Common myeloid progenitor, CD34-positive (primary cell): ENCODE data around the gene SYNPO2L.

ENCODE experiments used
- CTCF ChIA-PET: fragments of 350-600 bp; sonication (Branson Sonifier 250); formaldehyde crosslinking; loops from one replicate; lab custom pipeline; 2021; ENCODE audit warnings: antibody characterized with exemption; lab: Charles Lee
- POLR2A ChIA-PET: fragments of 350-600 bp; sonication (Branson Sonifier 250); formaldehyde crosslinking; loops from one replicate; lab custom pipeline; 2021; ENCODE audit warnings: antibody characterized with exemption; lab: Charles Lee
- DNase-seq, 3 donors: peaks; one replicate each; pipeline versions ENCODE4 v3.0.0 to v3.0.0-alpha.2; 2013
- H3K27ac ChIP-seq, 2 experiments: 1 replicate in 1 of 2; 2 replicates in 1 of 2; pipeline ENCODE4 v1.7.0; 2013; ENCODE audit warnings: inconsistent platforms in 2 of 2, low read length in 2 of 2, mild to moderate bottlenecking in 2 of 2, low read depth in 1 of 2, moderate library complexity in 1 of 2; ENCODE audit not compliant: severe bottlenecking in 2 of 2, insufficient read depth in 1 of 2, poor library complexity in 1 of 2
- H3K27me3 ChIP-seq, 5 experiments: replicated peaks in 2 of 5; 1 replicate in 3 of 5; 2 replicates in 2 of 5; pipeline versions ENCODE4 v1.6.1 to v1.7.0; 2013; ENCODE audit warnings: low read length in 4 of 5, mild to moderate bottlenecking in 2 of 5, moderate library complexity in 2 of 5, inconsistent platforms in 1 of 5; ENCODE audit not compliant: insufficient read depth in 5 of 5, control insufficient read depth in 4 of 5
- H3K36me3 ChIP-seq, 4 experiments: 1 replicate in 2 of 4; 2 replicates in 2 of 4; pipeline versions ENCODE4 v1.6.1 to v1.7.0; 2013; ENCODE audit warnings: low read length in 3 of 4, control low read depth in 1 of 4, mild to moderate bottlenecking in 1 of 4; ENCODE audit not compliant: control insufficient read depth in 4 of 4, insufficient read depth in 4 of 4
- H3K4me1 ChIP-seq, 4 experiments: 1 replicate in 3 of 4; 2 replicates in 1 of 4; pipeline versions ENCODE4 v1.6.1 to v1.7.1; 2013; ENCODE audit warnings: low read length in 3 of 4, mild to moderate bottlenecking in 3 of 4, control low read depth in 1 of 4, inconsistent platforms in 1 of 4, moderate library complexity in 1 of 4; ENCODE audit not compliant: control insufficient read depth in 4 of 4, insufficient read depth in 4 of 4; ENCODE audit errors: control extremely low read depth in 1 of 4
- H3K4me3 ChIP-seq, 7 experiments: 1 replicate in 4 of 7; 2 replicates in 3 of 7; pipeline versions ENCODE4 v1.5.1 to v1.7.0; 2013; ENCODE audit warnings: mild to moderate bottlenecking in 7 of 7, low read length in 6 of 7, moderate library complexity in 6 of 7, inconsistent platforms in 2 of 7, low read depth in 2 of 7, control low read depth in 1 of 7; ENCODE audit not compliant: insufficient read depth in 4 of 7, control insufficient read depth in 1 of 7; ENCODE audit errors: extremely low read depth in 1 of 7
- H3K9me3 ChIP-seq, 5 experiments: 1 replicate in 4 of 5; 2 replicates in 1 of 5; pipeline versions ENCODE4 v1.6.1 to v1.7.1; 2013; ENCODE audit warnings: low read length in 4 of 5, mild to moderate bottlenecking in 2 of 5, inconsistent platforms in 1 of 5, low read depth in 1 of 5, moderate library complexity in 1 of 5; ENCODE audit not compliant: control insufficient read depth in 4 of 5, insufficient read depth in 2 of 5; ENCODE audit errors: control extremely low read depth in 1 of 5
- WGBS: methylation state at CpG from one replicate; pipeline ENCODE4 v1.1.5; 2013; ENCODE audit not compliant: insufficient coverage; 5-methylcytosine and 5-hydroxymethylcytosine counted together

Gene SYNPO2L

GRCh38 chr10:73648975-73649829 is 6.6 kb downstream of the SYNPO2L start:
- POLR2A ChIA-PET: no interaction called here
- Histone ChIP-seq H3K27ac (no peak overlapping the region), H3K27me3 (no peaks in the 10 kb centered on the region), H3K9me3 (no peaks in the 10 kb centered on the region), H3K4me3 (no peak overlapping the region), H3K36me3 (no peaks in the 10 kb centered on the region), H3K4me1 (peaks cover 0 to 25% (median 13%) of the 10 kb centered on the region in 4 experiments)
- DNase-seq: no peak
- WGBS: 83% methylated on average over 2 of the region's 4 CpGs
- CTCF ChIA-PET: interaction anchor here (1.0 to 6.3 kb wide), 3 partner anchors 120 to 132 kb away, joined by 3 to 98 read pairs (median 5); no protein-coding TSS in a partner anchor

GRCh38 chr10:73647875-73648651 is 7.8 kb downstream of the SYNPO2L start:
- WGBS: 43% methylated on average over 30 of the region's 35 CpGs
- POLR2A ChIA-PET: no interaction called here
- H3K4me1 ChIP-seq: peaks cover 0 to 31% (median 16%) of the 10 kb centered on the region in 4 experiments

GRCh38 chr10:73647211-73647874 is 8.5 kb downstream of the SYNPO2L start:
- H3K27me3 ChIP-seq: no peaks in the 10 kb centered on the region
- H3K4me1 ChIP-seq: peaks cover 0 to 34% (median 16%) of the 10 kb centered on the region in 4 experiments
- no peak overlapping the region for H3K27ac ChIP-seq
- peak; percentile 73 to 86 (median 82) for DNase-seq
- H3K9me3 ChIP-seq: no peaks in the 10 kb centered on the region
- CTCF ChIA-PET: interaction anchor here (1.4 to 6.3 kb wide), 4 partner anchors 13 to 124 kb away, joined by 4 to 98 read pairs (median 6); partner anchors contain the start of gene USP54
- under 1% methylated on average over 21 of the region's 32 CpGs for WGBS
- POLR2A ChIA-PET: no interaction called here
- H3K4me3 ChIP-seq: peak overlapping the region; percentile 64 to 85 (median 74)
- H3K36me3 ChIP-seq: no peaks in the 10 kb centered on the region

More at GRCh38 chr10:73647875-73648651, 7.8 kb downstream of the SYNPO2L start:
- Histone ChIP-seq H3K27me3 (no peaks in the 10 kb centered on the region), H3K9me3 (no peaks in the 10 kb centered on the region), H3K4me3 (peak overlapping the region; percentile 64 to 85 (median 74)), H3K27ac (no peak overlapping the region), H3K36me3 (no peaks in the 10 kb centered on the region)
- CTCF ChIA-PET: interaction anchor here (1.4 to 6.3 kb wide), 2 partner anchors 14 to 119 kb away, joined by 4 to 98 read pairs; no protein-coding TSS in a partner anchor
- DNase-seq: no peak

- 98% methylated on average over 8 of the region's 9 CpGs for WGBS
- H3K4me1 ChIP-seq: peaks cover 0 to 38% (median 18%) of the 10 kb centered on the region in 4 experiments
- no peak overlapping the region for H3K4me3 ChIP-seq
- H3K9me3 ChIP-seq: no peaks in the 10 kb centered on the region
- no peaks in the 10 kb centered on the region for H3K36me3 ChIP-seq
- no peak for DNase-seq
- POLR2A ChIA-PET: no interaction called here
- no peak overlapping the region for H3K27ac ChIP-seq
- H3K27me3 ChIP-seq: no peaks in the 10 kb centered on the region
- CTCF ChIA-PET: interaction anchor here (0.7 to 6.3 kb wide), 8 partner anchors 23 to 395 kb away, joined by 3 to 98 read pairs (median 5); partner anchors contain the start of genes MRPS16 and USP54
Measured at GRCh38 chr10:73646598-73647041, 9.2 kb downstream of the SYNPO2L start.

- ChIA-PET CTCF (interaction anchor here (0.7 to 6.3 kb wide), 14 partner anchors 9 to 133 kb away, joined by 3 to 98 read pairs (median 4); no protein-coding TSS in a partner anchor), POLR2A (no interaction called here)
- Histone ChIP-seq H3K4me1 (peaks cover 0 to 34% (median 18%) of the 10 kb centered on the region in 4 experiments), H3K36me3 (no peaks in the 10 kb centered on the region), H3K27ac (no peak overlapping the region), H3K4me3 (no peak overlapping the region), H3K9me3 (no peaks in the 10 kb centered on the region), H3K27me3 (no peaks in the 10 kb centered on the region)
- 88% methylated on average over 2 of the region's 3 CpGs for WGBS
- no peak for DNase-seq
Measured at GRCh38 chr10:73645251-73645650, 10.6 kb downstream of the SYNPO2L start.

GRCh38 chr10:73644767-73645166 is 11.1 kb downstream of the SYNPO2L start:
- ChIA-PET POLR2A (no interaction called here), CTCF (interaction anchor here (0.7 to 6.3 kb wide), 16 partner anchors 9 to 132 kb away, joined by 3 to 98 read pairs (median 4); no protein-coding TSS in a partner anchor)
- WGBS: no CpG with 5 or more reads among the region's 1 CpG

More at GRCh38 chr10:73644767-73645166, 11.1 kb downstream of the SYNPO2L start:
- Histone ChIP-seq H3K9me3 (no peaks in the 10 kb centered on the region), H3K4me3 (no peak overlapping the region), H3K4me1 (peaks cover 0 to 34% (median 18%) of the 10 kb centered on the region in 4 experiments), H3K27me3 (no peaks in the 10 kb centered on the region), H3K27ac (no peak overlapping the region), H3K36me3 (no peaks in the 10 kb centered on the region)
- no peak for DNase-seq
